Mucosa of descending colon (tissue), 3 donors: ENCODE results near the gene SMIM21. TPM values are rescaled to one million over a fixed set of nuclear protein-coding genes. Genes with fewer than 3 reads are reported as not detected.

Experiments used
- ATAC-seq: fragments of 200-7000 bp; cut with Tn5 transposase; one replicate; pipeline ENCODE4 v1.9.1; 2020; ENCODE audit warnings: mild to moderate bottlenecking, moderate library complexity
- DNase-seq, 3 donors: peaks; one replicate each; pipeline ENCODE4 v3.0.0-alpha.2; 2020
- H3K36me3 ChIP-seq: fragments of 200-600 bp; one replicate; pipeline ENCODE4 v1.8.0; 2021; ENCODE audit warnings: low read depth, mild to moderate bottlenecking
- H3K4me1 ChIP-seq: fragments of 200-600 bp; one replicate; pipeline ENCODE4 v1.8.0; 2021; ENCODE audit warnings: low read depth, mild to moderate bottlenecking
- H3K4me3 ChIP-seq: fragments of 200-600 bp; one replicate; pipeline ENCODE4 v1.8.0; 2021; ENCODE audit warnings: mild to moderate bottlenecking
- H3K9me3 ChIP-seq: fragments of 200-600 bp; one replicate; pipeline ENCODE4 v1.8.0; 2021; ENCODE audit warnings: mild to moderate bottlenecking
- intact Hi-C, 2 donors: fragments of 100-400 bp; cut with DNase I in 1 of 2; cut with micrococcal nuclease in 1 of 2; formaldehyde crosslinking; loops; one replicate each; pipeline versions ENCODE4 v1.11.0 to v1.11.1; 2022; cut with DNase I, micrococcal nuclease
- total RNA-seq, 3 donors: library from RNA; stranded (reverse); fragmentation: NEBNext Ultra II Directional in 2 of 3; extraction: Animal tissue kit (Norgen Biotek cat#: 25700) in 2 of 3; gene quantifications; one replicate each; pipeline versions ENCODE4 v1.2.1 to v1.2.4, GENCODE V29; 2021 to 2023
- TF ChIP-seq, protein P1 (sequence below): fragments of 200-600 bp; IDR thresholded peaks from one replicate; pipeline ENCODE4 v1.8.0; 2022; ENCODE audit warnings: antibody characterized with exemption, mild to moderate bottlenecking
- donor health status: DM: no; HTN: no; CAD: no; lungs with moderate emphysema.
- donor health status: DM: no; HTN: no; CAD: no.
- donor health status: DM: no; HTN: yes; CAD: no.

SMIM21 gene
- total RNA-seq, 3 donors from 2014 or later = not detected

DNA sequence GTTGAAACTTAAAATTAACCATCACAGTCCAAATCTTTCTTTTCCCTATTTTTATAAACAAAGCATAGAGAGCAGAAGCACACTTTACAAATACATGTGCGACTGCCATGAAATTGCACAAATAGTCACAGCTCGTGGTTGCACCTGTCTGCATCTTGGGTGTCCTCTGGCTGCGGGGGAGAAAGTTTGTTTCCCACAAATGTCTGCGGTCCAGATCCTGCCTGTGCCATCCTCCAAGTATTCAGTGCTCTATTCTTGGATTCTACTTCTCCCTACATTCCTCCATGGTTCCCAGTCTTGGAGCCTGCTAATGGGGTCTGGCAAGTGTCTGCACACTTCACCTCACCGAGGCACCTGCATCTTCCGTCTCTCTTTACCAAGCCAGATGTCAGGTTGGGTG lies 52.2 kb downstream of the SMIM21 start:
- ATAC-seq = no peak
- Histone ChIP-seq H3K9me3 (no peaks in the 10 kb centered on the region), H3K4me1 (no peaks in the 10 kb centered on the region), H3K36me3 (no peaks in the 10 kb centered on the region), H3K4me3 (no peak overlapping the region)
- no peak for DNase-seq
- TF ChIP-seq, protein P1, sequence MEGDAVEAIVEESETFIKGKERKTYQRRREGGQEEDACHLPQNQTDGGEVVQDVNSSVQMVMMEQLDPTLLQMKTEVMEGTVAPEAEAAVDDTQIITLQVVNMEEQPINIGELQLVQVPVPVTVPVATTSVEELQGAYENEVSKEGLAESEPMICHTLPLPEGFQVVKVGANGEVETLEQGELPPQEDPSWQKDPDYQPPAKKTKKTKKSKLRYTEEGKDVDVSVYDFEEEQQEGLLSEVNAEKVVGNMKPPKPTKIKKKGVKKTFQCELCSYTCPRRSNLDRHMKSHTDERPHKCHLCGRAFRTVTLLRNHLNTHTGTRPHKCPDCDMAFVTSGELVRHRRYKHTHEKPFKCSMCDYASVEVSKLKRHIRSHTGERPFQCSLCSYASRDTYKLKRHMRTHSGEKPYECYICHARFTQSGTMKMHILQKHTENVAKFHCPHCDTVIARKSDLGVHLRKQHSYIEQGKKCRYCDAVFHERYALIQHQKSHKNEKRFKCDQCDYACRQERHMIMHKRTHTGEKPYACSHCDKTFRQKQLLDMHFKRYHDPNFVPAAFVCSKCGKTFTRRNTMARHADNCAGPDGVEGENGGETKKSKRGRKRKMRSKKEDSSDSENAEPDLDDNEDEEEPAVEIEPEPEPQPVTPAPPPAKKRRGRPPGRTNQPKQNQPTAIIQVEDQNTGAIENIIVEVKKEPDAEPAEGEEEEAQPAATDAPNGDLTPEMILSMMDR = no peak
- intact Hi-C loops = no loop called here

- TF ChIP-seq, protein P1 = no peak
- no peak for ATAC-seq
- DNase-seq = no peak
- H3K9me3 ChIP-seq = no peaks in the 10 kb centered on the region
- no peaks in the 10 kb centered on the region for H3K36me3 ChIP-seq
- H3K4me1 ChIP-seq = no peaks in the 10 kb centered on the region
- no peak overlapping the region for H3K4me3 ChIP-seq
- intact Hi-C loops = no loop called here
These were observed 53.0 kb downstream of the SMIM21 start for GRCh38 chr18:75374466-75374865.

DNA sequence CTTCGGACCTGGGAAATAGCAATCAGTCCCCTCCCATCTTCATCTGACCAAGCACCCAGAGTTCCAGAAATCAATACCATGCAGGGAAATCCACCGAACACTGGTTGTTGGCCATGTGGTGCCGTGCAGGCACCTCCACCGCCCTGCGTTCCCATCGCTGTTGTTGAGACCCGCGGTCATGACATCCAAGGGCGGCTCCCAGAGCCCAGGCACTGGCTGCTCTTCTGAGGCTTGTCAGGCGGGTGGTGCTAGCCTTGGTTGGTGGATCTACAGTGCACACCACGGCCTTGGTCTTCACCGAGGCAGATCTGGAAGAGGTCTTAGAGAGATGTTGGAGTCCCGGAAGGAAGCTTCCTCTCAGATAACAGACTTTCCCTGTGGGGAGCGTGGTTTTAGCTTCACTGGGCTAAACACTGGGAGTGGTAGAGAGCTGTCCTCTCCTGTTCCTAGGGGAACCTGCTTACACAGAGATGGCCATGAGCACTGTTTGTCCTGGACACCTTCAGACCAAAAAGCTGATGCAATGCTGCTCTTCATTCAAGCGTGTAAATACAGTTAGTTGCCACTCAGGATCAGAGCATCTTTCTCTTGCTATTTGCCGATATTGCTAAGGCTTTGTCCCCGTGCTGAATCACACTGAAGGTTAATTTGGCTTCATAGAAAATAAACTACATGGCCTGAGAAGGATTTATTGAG lies 58.3 kb downstream of the SMIM21 start:
- H3K4me3 ChIP-seq = no peak overlapping the region
- H3K4me1 ChIP-seq = no peaks in the 10 kb centered on the region
- intact Hi-C loops = no loop called here
- no peak for DNase-seq
- no peak for ATAC-seq
- no peaks in the 10 kb centered on the region for H3K36me3 ChIP-seq
- TF ChIP-seq, protein P1 = no peak
- no peaks in the 10 kb centered on the region for H3K9me3 ChIP-seq

DNA sequence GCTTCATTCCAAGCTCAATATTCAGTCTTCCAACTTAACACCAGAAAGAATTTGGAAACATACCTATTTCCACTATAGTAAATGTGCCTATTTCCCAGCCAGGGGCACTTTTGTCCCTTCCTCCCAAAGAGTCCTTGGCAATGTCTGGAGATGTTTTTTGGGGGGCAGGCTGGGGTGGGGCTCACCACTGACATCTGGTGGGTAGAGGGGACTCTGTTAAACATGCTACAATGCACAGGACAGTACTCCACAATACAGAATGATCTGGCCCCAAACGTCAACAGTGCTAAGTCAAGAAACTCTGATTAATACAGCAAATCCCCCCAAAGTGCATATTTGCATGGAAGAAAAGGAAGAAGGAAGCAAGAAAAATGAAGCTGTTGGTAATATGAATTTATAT lies 61.7 kb downstream of the SMIM21 start:
- H3K9me3 ChIP-seq = no peaks in the 10 kb centered on the region
- H3K4me1 ChIP-seq = no peaks in the 10 kb centered on the region
- DNase-seq (no peak), ATAC-seq (no peak)
- H3K4me3 ChIP-seq = no peak overlapping the region
- no peaks in the 10 kb centered on the region for H3K36me3 ChIP-seq
- intact Hi-C loops = no loop called here
- TF ChIP-seq, protein P1 = no peak

DNA sequence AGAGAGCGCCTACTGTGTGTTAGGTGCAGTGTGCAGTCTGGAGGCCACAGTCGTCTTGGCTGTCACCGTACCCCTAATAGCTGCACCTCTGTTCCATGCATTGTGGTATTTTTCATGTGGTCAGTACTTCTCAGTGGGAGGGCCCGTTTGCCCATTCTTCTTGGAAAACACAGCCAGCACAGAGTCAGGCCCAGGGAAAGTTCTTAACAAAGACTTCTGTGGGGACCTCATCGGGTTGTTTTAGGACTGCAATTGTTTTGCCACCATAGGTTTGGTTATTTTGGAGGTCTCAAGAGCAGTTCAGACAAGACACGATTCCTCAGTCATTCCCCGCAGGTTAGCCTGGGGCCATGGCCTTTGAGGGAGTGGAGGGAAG lies 62.3 kb downstream of the SMIM21 start:
- intact Hi-C loops = no loop called here
- no peak for ATAC-seq
- TF ChIP-seq, protein P1 = no peak

More for the DNA sequence above, 62.3 kb downstream of the SMIM21 start:
- no peak for DNase-seq
- no peaks in the 10 kb centered on the region for H3K36me3 ChIP-seq
- H3K9me3 ChIP-seq = no peaks in the 10 kb centered on the region
- no peak overlapping the region for H3K4me3 ChIP-seq
- H3K4me1 ChIP-seq = no peaks in the 10 kb centered on the region
